Forelimb muscle (tissue), 1 donor: ENCODE measurements around the gene CADM2. TPM values are rescaled to one million over a fixed set of nuclear protein-coding genes. Genes with fewer than 3 reads are reported as not detected.
"Not testable (repeated sequence)": the region's sequence is repeated elsewhere in the genome, so short reads cannot be mapped to it uniquely, and the experiment has no call there.

ENCODE experiments used
- DNase-seq: peaks from one replicate; pipeline ENCODE4 v3.0.0-alpha.2; 2013; ENCODE audit warnings: low read depth
- polyA plus RNA-seq: library from polyadenylated mRNA; unstranded; fragments of 120-200 nt; gene quantifications from one replicate; pipeline ENCODE4 v1.2.1, GENCODE V29; 2013; ENCODE audit not compliant: insufficient read length

The CADM2 gene
- polyA plus RNA-seq, 1 donor: 5.8 TPM

GRCh38 chr3:85075663-85076062 lies 116.9 kb downstream of the CADM2 start:
- no peak for DNase-seq

- DNase-seq: no peak
Observed at GRCh38 chr3:85077018-85077417, 118.2 kb downstream of the CADM2 start.

- DNase-seq: no peak
Observed at GRCh38 chr3:85081191-85081906, 122.6 kb downstream of the CADM2 start.

GRCh38 chr3:85090495-85090894 lies 131.7 kb downstream of the CADM2 start:
- DNase-seq: no peak

GRCh38 chr3:85100316-85100715 lies 141.5 kb downstream of the CADM2 start:
- DNase-seq: no peak

GRCh38 chr3:85102781-85103180 lies 144.0 kb downstream of the CADM2 start:
- DNase-seq: no peak

- DNase-seq: no peak
Observed at GRCh38 chr3:85110393-85110792, 151.6 kb downstream of the CADM2 start.

- DNase-seq: no peak
Observed at GRCh38 chr3:85120879-85121278, 162.1 kb downstream of the CADM2 start.

GRCh38 chr3:85132864-85133263 lies 174.1 kb downstream of the CADM2 start:
- DNase-seq: not testable (repeated sequence)

GRCh38 chr3:85133691-85134420 lies 175.1 kb downstream of the CADM2 start:
- DNase-seq: not testable (repeated sequence)

- no peak for DNase-seq
Observed at GRCh38 chr3:85142626-85143025, 183.8 kb downstream of the CADM2 start.

GRCh38 chr3:85148036-85148435 lies 189.2 kb downstream of the CADM2 start:
- no peak for DNase-seq

GRCh38 chr3:85151555-85151954 lies 192.8 kb downstream of the CADM2 start:
- DNase-seq: no peak

- DNase-seq: not testable (repeated sequence)
Observed at GRCh38 chr3:85153279-85153678, 194.5 kb downstream of the CADM2 start.

- no peak for DNase-seq
Observed at GRCh38 chr3:85159376-85159775, 200.6 kb downstream of the CADM2 start.

GRCh38 chr3:85161544-85161943 lies 202.8 kb downstream of the CADM2 start:
- no peak for DNase-seq

GRCh38 chr3:85162905-85163304 lies 204.1 kb downstream of the CADM2 start:
- no peak for DNase-seq

GRCh38 chr3:85164436-85164835 lies 205.6 kb downstream of the CADM2 start:
- no peak for DNase-seq

GRCh38 chr3:85167576-85167975 lies 208.8 kb downstream of the CADM2 start:
- DNase-seq: no peak

- DNase-seq: no peak
Observed at GRCh38 chr3:85170646-85171045, 211.9 kb downstream of the CADM2 start.

- DNase-seq: no peak
Observed at GRCh38 chr3:85171976-85172375, 213.2 kb downstream of the CADM2 start.

- DNase-seq: no peak
Observed at GRCh38 chr3:85176799-85177198, 218.0 kb downstream of the CADM2 start.
